ENCODE measurements around the gene RAB44.

The RAB44 gene

GRCh38 chr6:36684447-36684812, 13.2 kb upstream of the RAB44 start:
- no peak overlapping the region for H3K4me3 ChIP-seq (ENCODE audit: low read length)
- TF ChIP-seq, protein P1, sequence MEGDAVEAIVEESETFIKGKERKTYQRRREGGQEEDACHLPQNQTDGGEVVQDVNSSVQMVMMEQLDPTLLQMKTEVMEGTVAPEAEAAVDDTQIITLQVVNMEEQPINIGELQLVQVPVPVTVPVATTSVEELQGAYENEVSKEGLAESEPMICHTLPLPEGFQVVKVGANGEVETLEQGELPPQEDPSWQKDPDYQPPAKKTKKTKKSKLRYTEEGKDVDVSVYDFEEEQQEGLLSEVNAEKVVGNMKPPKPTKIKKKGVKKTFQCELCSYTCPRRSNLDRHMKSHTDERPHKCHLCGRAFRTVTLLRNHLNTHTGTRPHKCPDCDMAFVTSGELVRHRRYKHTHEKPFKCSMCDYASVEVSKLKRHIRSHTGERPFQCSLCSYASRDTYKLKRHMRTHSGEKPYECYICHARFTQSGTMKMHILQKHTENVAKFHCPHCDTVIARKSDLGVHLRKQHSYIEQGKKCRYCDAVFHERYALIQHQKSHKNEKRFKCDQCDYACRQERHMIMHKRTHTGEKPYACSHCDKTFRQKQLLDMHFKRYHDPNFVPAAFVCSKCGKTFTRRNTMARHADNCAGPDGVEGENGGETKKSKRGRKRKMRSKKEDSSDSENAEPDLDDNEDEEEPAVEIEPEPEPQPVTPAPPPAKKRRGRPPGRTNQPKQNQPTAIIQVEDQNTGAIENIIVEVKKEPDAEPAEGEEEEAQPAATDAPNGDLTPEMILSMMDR (conservative IDR thresholded peaks at IDR 0.05; ENCODE audit: low read depth, low read length), result no peak
- DNase-seq (ENCODE audit: low read depth), result no peak

- no peak overlapping the region for H3K4me3 ChIP-seq (ENCODE audit: low read length)
- no peak for DNase-seq (ENCODE audit: low read depth)
- TF ChIP-seq, protein P1 (conservative IDR thresholded peaks at IDR 0.05; ENCODE audit: low read depth, low read length), result no peak
Observed at GRCh38 chr6:36685166-36685924, 12.3 kb upstream of the RAB44 start.

- DNase-seq (ENCODE audit: low read depth), result no peak
- TF ChIP-seq, protein P1 (conservative IDR thresholded peaks at IDR 0.05; ENCODE audit: low read depth, low read length), result no peak
- no peak overlapping the region for H3K4me3 ChIP-seq (ENCODE audit: low read length)
Observed at GRCh38 chr6:36685926-36686667, 11.5 kb upstream of the RAB44 start.

- no peak for DNase-seq (ENCODE audit: low read depth)
- TF ChIP-seq, protein P1 (conservative IDR thresholded peaks at IDR 0.05; ENCODE audit: low read depth, low read length), result no peak
- H3K4me3 ChIP-seq (ENCODE audit: low read length), result no peak overlapping the region
Observed at GRCh38 chr6:36686668-36687513, 10.7 kb upstream of the RAB44 start.

DNA sequence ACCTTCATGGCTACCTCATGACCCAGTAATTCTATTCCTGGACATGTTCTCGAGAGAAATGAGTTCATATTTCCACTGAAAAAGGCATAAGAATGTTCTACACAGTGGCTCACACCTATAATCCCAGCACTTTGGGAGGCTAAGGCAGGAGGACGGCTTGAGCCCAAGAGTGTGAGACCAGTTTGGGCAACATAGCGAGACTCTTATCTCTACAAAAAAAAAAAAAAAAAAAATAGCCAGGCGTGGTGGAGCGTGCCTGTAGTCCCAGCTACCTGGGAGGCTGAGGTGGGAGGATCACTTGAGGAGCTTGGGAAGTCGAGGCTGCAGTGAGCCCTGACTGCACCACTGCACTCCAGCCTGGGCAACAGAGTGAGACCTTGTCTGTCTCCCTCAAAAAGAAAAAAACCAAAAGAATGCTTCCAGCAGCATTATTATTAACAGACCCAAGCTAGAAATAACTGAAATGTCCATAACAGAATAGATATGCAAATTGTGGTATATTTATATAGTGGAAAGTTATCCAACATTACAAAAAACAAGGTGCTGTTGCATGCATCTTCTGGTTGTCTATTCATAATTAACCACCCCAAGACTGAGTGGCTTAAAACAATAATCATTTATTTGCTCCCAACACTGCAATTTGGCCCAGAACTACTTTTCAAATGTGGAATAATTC, 9.4 kb upstream of the RAB44 start:
- TF ChIP-seq, protein P1 (conservative IDR thresholded peaks at IDR 0.05; ENCODE audit: low read depth, low read length), result no peak
- DNase-seq (ENCODE audit: low read depth), result no peak
- H3K4me3 ChIP-seq (ENCODE audit: low read length), result no peak overlapping the region

DNA sequence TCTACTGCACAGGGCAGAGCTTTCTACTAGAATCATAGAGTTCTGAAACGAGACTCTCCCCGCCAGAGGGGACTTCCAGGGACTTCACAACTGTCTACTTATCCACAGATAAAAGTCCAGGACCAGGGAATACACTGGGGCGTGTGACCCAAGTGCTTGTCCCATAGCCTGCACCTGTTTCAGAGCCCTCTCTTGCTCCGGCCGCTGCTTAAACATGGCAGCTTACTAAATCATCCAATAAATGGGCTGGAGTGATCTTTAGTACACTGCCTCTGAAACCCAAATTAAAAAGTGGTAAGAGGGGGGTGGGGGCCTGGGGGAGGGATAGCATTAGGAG, 8.9 kb upstream of the RAB44 start:
- H3K4me3 ChIP-seq (ENCODE audit: low read length), result no peak overlapping the region
- TF ChIP-seq, protein P1 (conservative IDR thresholded peaks at IDR 0.05; ENCODE audit: low read depth, low read length), result no peak
- no peak for DNase-seq (ENCODE audit: low read depth)
